ENCODE data around the gene ZNF521.

ZNF521 gene

DNA sequence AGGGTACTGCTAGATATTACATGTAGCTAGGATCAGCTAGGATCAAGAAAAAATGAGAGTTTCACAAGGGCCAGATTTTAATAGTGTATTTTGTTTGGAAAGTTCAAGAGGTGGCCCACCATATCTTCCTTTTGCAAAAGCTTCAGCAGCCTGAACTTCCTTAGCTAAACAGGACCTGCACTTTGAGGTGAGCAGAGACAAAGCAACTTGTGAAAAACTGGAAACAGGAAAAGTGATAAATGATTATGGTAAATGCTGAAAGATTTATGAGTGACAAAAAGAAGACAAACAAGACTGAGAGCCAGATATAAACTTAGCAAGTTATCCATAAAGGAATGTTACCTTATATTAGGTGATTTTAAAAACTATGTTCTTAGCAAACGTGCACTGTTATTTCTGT, 123.6 kb downstream of the ZNF521 start:
- DNase-seq (ENCODE audit: low read depth in 2 of 2) = no peak

DNA sequence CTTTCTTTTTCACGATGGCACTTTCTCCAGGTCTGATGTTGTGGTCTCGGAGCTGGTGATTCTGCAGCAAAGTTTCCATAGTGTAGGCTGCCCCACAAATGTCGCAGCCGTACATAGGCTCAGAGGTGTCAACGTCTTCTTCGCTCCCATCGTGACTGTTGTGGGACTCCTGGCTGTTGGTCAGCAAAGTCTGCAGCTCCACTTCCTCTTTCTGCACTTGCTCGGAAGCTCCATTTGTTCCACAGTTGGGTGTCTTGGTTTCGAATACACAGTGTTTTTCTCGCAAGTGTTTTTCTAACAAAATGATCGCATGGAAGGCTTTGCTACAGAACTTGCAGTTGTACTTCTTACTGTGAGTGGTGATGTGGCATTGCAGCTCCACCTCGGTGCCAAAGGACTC, 126.8 kb downstream of the ZNF521 start:
- DNase-seq (ENCODE audit: low read depth in 2 of 2) = no peak

DNA sequence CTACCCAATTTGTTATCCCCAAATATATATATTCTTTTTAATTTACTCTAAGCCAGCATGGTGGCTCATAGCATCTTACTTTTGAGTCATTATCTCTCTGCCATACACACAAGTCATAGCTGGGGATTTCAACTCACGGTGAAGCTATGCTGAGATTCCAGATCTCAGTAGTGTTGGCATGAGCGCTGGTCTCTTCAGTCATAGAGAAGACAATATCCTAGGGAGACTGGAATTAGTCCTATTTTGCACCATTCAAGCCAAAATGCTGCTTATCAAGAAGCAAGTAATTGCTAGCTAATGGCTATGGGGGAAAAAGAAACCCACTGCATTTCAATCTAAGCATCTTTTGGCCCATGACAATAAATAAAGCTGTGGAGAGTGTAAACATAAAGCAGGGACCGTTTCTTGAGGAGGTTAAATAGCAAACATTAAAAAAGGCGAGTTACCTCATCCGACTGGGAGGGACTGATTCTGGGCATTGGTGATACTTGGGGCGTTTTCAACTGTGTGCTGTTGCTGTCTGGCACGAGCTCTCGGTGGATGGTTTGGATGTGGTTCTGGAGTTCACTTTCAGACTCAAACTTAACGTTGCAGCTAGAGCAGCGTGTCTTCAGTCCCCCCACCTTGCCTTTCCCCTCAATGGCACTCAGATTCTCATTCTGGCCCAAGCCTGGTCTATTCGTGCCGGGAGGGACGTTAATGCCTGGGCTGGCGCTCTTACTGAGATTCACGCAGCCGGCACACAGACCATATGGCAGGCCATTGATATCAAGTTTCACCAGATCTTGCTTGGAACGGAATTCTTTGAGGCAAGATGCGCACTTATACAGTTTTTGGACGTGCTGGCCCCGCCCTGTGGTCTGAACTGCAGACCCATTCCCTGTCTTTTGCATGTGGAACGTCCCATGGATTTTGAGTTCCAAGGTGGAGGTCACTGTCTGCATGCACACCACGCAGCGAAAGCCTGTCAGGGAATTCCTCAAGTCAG, 127.8 kb downstream of the ZNF521 start:
- no peak for DNase-seq (ENCODE audit: low read depth in 2 of 2)

DNA sequence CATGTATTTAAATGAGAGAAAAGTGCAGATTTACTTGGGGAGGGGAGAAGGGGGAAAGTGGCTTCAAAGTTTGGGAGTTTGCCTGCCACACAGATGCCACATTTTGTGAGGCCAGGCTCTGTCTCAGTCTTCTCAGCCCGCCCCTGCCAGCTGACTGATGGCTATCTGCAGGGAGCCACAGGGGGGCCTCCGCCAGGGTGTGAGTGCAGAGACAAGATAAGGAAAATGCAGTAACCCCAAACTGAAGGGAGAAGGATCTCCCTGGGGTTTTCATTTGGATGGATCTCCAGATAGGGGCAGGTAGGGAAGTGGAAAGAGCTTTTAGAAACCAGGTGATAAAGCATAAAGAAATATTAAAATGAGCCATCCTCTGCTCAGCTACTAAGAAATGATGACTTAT, 128.8 kb downstream of the ZNF521 start:
- no peak for DNase-seq (ENCODE audit: low read depth in 2 of 2)

DNA sequence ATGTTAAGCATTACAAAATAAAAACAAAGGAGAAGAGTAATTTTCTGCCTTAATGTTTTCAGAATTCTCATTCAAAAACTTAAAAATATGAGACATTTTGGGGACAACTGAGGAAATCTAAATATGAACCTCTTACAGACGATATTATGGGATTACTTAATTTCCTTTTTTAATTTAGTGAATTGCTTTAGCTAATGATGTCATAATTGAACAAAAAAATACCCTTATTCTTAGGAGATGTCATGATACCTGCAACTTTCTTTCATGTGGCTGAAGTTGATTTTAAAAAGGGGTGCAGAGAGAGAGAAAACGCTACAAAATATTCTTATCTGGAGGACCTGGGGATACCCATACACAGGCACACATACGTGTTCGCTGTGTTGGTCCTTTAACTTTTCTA, 129.3 kb downstream of the ZNF521 start:
- no peak for DNase-seq (ENCODE audit: low read depth in 2 of 2)

DNA sequence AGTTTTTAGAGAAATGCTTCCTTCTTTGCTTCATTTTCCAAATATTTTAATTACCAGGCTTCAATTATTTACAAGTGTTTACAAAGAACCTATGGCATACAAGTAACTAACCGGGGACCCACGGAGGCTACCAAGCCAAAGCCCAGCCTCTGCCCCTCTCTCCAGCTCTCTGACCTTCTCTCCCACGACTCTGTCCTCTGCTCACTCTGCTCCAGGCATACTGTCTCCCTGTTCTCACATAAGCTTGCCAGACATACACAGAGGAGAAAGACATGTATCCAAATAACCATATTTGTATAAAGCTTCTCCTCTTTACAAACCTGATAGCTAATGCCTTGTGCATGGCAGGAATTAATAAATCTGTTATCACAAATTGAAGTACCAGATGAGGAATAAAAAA, 141.3 kb downstream of the ZNF521 start:
- no peak for DNase-seq (ENCODE audit: low read depth in 2 of 2)

DNA sequence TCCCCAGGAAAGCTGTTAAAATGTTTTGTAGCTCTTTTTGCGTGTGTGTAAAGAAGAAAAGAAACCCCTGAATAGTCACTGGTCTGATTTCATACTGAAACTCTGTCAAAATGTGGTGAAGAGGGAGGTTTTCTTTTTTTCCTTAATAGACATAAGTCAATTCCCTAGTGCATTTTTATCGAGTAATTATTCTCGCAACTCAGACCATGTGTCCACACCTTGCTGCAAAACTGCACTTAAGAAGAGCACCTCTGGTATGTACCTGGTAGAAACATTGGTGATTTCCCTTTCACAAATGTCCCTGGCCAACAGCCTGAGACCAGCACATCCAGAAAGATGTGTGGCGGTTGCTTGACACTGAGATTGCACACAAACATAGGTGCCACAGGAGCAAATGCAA, 159.9 kb downstream of the ZNF521 start:
- no peak for DNase-seq (ENCODE audit: low read depth in 2 of 2)

DNA sequence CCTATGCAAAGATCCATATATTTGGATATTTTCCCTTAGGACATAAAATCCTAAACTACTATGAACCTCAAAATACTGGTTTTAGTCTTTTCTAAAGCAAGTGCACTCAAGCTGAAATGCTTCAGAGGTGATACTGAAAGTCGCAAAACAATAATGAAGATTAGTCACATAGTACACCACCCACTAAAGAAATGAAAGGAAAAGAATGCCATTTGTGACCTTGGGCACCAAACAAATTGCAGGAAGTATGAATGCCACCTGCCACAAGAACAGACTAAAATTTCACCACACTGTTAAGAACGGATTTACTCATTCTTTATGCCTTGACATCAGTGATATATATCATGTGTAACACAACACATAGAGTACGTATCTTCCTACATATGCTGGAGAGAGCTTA, 161.5 kb downstream of the ZNF521 start:
- DNase-seq (ENCODE audit: low read depth in 2 of 2) = no peak

DNA sequence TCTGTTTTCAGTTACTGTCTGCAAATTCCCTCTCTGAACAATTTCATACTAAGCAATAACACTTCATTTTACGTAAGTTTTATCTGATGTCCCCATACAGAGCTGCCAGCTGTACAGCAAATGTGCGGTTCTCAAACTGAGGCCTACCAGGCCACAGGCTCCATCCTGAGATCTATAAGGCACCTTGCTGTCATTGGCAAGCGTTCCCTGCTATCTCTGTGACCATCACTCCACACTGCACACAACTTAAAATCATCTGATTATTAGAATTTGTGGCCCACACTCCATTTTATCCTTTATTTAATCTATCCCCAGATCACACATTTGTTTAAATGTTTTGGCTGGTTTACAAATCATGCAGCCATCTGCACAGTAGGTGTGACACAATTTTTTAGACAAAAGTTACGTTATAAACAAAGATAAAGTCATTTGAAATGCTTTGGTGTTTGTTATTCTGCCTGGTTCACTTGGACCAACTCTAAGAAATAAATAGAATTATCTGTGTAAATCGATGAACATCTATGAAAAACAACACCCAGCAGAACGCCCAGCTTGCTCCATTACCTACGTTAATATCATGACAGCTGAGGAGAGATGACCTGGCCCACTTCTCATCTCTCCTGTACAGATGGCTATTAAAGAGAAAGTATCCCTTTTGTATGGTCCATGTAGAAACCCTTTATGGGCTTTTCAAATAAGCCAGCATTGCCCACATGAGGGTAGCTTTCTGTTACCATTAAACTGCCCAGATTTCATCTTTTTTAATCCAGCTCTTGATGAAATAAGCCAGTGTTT, 162.4 kb downstream of the ZNF521 start:
- no peak for DNase-seq (ENCODE audit: low read depth in 2 of 2)

DNA sequence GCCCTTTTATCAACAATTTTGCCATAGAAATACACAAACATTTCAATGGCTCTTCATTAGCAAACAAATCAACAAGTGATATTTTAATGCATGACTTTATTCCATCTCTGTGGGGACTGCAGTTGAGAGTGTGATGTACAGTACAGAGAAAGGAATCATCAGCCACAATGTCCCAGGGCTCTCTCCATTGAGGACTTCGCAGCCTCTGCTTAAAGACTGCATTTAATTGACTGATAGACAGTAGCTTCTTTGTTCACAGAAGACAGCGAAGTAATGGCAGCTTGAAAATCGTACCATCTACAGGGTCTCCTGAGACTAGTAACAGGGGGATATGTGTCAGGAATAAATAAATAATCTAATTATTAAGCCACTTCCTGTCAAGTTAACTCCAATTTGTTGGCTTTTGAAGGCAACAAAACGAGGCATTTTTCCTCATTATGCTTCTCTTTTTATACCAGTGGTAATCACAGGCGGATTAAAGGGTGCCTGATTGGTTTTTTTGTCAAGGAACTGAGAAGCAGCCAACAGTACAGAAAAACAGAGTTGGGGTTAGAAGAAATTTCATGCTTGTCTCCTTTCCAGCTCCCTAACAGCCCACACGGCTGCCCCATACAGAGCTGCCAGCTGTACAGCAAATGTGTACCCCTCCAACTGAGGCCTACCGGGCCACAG, 164.3 kb downstream of the ZNF521 start:
- DNase-seq (ENCODE audit: low read depth in 2 of 2) = no peak

DNA sequence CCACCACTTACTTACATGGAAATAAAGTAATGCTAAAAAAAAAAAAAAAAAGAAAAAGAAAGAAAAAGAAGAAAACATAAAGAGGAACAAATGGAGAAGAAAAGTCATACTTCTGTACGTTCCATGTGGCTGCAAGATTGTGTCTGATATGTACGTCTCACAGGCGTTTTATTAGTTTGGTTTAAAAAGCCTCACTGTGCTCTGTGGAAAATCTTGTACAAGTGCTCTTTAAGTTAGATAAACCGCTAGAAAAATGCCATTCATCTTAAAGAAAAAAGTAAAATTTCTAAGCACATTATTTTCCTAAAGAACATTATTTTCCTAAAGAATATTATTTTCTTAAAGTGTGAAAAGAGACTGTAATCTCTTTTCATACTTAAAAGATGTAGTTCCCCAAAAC, 165.1 kb downstream of the ZNF521 start:
- no peak for DNase-seq (ENCODE audit: low read depth in 2 of 2)

DNA sequence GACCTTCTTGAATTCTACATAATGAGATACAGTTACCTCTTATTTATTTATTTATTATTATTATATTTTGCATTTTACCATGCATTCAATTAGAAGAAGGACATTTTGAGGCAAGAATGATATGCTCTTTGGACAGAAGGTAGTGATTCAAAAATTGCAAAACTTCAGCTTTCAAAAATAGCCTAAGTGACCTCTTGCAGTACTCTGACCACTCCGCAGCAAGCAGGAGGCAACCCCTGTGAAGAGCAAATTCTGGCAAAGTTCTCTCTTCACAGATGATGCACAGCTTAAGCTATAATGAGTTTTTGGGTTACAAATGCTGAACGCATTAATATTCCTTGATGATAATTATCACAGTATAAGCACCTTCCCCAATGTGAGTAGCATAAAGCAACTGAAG, 170.0 kb downstream of the ZNF521 start:
- DNase-seq (ENCODE audit: low read depth in 2 of 2) = no peak

DNA sequence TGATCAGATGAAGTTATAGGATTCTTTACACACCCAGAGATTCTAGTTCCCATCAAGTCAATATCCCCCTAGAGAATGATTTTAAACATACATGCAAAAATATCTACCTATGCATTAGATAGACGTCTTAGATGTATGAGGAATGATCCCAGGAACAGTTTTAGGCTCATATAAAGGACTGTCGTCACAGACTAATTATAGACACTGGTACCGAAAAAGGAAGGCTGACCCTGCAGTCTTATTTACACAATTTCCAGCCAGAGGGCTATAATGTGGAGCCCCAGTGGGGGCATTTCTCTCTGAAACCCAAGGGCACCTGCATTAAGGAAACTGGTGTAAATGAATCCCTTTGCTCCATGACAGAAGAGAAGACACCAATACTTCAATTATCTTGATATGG, 170.4 kb downstream of the ZNF521 start:
- no peak for DNase-seq (ENCODE audit: low read depth in 2 of 2)

DNA sequence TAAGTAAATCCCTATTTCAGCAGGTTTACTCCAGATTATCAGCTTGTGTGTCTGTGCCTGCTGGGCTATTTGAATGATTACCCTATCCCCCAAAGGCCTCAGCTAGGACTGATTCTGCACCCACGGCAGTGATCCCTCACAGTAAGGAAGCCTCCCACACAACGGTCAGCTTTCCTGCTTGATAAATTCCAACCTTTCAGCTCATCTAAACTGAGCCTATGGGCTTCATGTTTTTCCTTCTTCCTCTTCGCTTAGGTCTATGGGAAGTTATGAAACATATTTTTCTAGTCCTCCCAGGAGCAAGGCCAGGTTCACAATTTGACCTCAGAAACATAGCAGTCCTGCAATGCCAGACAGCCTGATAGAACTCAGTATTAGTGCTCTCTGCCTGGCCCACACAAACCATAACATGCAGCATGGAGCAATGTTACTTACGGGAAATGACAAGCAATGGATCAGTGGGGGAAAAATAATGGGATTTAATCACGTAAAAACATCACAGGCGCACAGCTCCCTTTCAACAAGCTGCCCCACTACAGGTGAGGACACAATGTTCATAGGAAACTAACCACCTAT, 170.9 kb downstream of the ZNF521 start:
- no peak for DNase-seq (ENCODE audit: low read depth in 2 of 2)

DNA sequence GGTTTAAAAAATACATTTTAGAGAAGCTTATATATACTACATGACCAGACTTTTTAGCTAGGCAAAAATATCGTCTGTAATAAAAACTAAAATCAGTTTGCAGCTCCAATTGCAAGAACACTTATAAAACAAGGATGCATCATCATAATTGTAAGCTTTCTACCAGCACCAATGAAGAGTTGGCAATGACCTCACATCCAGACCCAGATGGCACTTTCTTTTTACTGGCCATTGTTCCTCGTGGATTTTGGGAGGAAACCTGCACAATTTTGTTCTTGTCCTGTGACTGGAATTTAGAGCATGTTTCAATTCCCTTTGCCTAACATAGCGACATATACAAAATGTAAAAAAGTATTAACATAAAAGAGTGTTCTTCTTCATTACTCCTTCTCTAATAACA, 174.3 kb downstream of the ZNF521 start:
- DNase-seq (ENCODE audit: low read depth in 2 of 2) = no peak

DNA sequence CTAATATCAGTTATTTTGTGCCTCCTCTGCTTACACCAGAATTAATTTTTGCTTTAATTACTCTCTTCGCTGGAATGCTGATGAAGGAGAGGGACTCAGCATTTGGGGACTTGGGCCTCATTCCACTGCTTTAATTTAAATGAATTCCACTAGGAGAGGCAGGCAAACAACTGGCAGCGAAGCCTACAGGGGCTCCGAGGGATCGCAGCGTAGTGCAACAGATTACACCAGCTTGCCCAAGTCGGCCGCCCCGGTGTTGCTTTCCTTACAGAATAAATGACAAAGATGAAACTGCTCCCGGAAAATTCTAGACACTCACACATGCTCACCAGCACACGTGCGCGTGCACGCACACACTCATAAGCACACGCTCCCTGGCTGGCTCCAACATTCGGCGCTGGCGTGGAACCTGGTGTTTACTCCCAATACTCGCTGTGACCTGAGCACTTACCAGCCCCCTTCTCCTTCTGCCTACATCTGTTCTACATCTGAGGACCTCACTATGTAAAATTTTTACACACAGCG, 175.4 kb downstream of the ZNF521 start:
- no peak for DNase-seq (ENCODE audit: low read depth in 2 of 2)

DNA sequence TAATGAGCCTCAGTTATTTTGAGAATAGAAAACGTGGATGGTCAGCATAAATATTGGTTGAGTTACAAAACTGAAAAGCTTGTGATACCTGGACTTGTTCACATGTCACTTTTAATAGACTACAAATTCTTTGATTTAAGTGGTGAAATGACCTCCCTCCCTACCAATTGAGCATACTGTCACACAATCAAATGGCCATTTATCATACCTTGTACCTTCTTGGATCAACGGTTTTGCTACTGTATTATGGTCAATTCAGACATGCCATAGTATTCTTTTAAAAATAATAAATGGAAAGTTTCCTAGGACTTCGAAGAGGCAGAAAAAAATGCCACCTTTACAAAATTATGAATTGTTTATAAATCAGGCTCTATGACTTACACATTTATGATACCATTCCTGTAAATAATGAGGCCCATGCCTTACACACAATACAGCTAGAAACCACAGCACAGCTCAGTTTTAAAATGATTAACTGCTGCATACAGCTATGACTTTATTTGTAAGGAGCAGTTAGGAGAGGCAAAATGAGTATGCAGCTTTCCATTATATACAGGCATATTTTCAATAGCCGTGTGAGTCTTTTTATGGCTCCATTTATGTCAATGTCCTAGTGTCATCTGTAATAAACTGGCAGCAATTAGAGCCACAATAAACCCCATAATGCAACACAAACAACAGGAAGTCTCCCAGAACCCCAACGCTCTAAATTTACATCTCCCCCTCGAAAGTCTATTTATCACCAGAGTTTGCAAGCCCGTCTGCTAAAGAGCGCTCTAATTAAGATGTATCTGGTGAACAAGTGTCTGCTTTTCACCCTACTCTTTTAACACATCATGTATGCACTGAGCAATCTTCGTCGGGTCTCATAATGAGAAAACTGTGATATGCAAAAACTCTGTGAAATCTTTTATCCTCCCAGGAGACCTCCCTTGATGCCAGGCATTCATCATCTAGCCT, 176.1 kb downstream of the ZNF521 start:
- no peak for DNase-seq (ENCODE audit: low read depth in 2 of 2)

DNA sequence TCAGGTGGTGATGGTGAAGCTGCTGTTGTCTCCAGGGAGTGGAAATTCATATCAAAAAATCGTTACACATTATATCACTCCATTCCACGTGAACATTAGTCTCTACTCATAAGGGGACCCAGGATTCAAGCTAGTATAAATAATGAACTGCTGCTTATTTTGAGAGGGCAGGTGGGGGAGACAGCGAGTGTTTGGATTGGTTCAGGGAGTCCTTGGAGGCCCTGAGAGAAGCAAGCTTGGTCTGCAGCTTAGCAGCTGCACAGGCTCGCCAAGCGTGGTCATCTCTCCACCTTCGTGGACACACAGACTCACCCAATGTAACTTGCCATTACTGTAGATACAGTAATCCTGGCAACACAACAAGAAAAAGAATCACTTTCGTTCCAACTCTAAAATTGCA, 177.6 kb downstream of the ZNF521 start:
- no peak for DNase-seq (ENCODE audit: low read depth in 2 of 2)

DNA sequence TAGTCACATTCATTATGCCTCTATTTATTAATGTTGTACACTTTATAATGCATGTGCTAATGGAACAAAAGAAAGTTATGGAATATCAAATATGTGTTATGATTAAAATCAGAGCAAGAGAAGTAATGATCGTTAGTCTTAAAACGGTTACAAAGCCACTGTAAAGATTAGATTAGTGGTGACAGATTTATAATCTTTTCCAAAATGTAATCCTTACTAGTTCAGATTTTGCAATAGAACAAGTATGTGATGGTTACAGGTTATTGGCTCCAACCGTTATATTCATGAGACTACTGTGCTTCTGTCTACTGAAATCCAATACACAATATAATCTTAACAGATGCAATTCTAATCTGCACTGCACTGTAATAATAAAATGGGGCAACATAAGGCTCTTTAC, 180.6 kb downstream of the ZNF521 start:
- DNase-seq (ENCODE audit: low read depth in 2 of 2) = no peak

DNA sequence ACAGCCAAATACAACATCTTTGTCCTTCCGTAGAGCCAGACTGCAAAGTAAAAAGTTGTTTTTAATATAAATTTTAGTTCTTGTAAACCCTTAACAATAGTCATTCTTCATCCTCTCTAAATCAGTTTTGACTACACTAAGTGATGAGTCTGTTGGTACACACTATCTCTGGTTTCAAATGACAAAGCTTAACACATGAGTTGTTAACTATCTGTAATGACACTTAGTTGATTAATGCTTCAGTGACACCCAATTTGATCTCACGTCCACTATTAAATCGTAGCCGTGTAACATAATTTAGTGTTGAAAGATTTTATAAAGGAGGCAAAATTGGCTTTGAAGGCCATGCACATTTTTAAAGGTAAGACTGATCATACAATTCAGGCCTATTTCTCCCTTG, 181.6 kb downstream of the ZNF521 start:
- DNase-seq (ENCODE audit: low read depth in 2 of 2) = no peak

DNA sequence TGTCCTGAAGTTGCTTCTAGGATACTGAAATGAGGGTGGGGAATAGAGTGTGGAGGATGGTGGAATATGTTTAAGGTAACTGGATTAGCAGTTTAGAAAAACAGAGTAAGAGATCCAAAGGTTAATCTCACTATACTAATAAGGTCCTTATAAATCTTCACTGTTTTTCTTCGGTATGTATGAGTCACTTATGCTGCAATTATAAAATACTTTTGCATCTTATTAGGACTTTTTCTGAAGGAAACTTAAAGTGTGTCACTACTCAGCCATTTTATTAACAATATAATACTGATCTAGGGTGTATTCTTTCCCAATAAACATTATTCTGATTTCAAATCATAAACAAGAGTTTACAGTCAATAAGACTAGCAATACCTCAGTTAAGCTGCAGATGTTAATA, 182.3 kb downstream of the ZNF521 start:
- DNase-seq (ENCODE audit: low read depth in 2 of 2) = no peak

All from stimulated activated CD4-positive, alpha-beta T cell treated with anti-CD3 and anti-CD28 coated beads, Interleukin-12 subunit alpha, Interleukin-12 subunit beta, amount 100 ng/mL, for 24 hours (primary cell).